GM19023 (cell line): ENCODE data around the gene OR10R2.
"Not testable (repeated sequence)": the region's sequence is repeated elsewhere in the genome, so short reads cannot be mapped to it uniquely, and the experiment has no call there.

Source experiments
- ATAC-seq: cut with Tn5 transposase; IDR thresholded peaks from one replicate; pipeline ENCODE4 v1.9.1; 2021; ENCODE audit warnings: mild to moderate bottlenecking, moderate library complexity; ENCODE audit not compliant: unreplicated experiment

Gene OR10R2

DNA sequence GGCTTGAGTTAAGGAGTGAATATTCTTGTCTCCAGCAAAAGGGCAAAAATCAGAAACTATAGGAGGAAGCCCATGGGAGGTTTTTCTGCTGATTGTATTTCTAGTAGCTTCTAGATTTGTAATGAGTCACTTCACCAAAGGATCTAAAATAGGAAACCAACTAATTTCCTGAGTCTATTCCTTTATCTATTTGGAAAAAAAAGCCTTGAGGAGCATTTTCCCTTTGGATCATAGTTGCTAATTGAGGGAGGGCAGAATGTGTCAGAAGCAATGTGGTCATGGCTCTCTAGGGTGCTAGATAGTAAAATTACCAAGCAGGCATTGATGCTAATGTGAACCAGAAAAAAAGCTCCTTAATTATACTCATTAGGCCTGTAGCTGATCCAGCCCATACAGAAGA, at the start of gene OR10R2:
Gene OR10R2, plus strand, starts transcription at position 301 of the 400 bp plus-strand sequence. CDS start 106 bp downstream, outside the sequence.
- no peak for ATAC-seq

- ATAC-seq, result no peak
These were observed 47.0 kb upstream of the OR10R2 start for GRCh38 chr1:158425027-158425426.

- no peak for ATAC-seq
These were observed 45.9 kb upstream of the OR10R2 start, which contains the start of gene OR10K2 for GRCh38 chr1:158426137-158426536. Gene OR10K2 (minus strand): TSS chr1:158426237. CDS start chr1:158420866, 5,371 bp downstream.

GRCh38 chr1:158430163-158430562, 41.9 kb upstream of the OR10R2 start:
- not testable (repeated sequence) for ATAC-seq

- no peak for ATAC-seq
These were observed 37.3 kb upstream of the OR10R2 start for GRCh38 chr1:158434741-158435140.

GRCh38 chr1:158445376-158445775, 26.6 kb upstream of the OR10R2 start:
- ATAC-seq, result no peak

DNA sequence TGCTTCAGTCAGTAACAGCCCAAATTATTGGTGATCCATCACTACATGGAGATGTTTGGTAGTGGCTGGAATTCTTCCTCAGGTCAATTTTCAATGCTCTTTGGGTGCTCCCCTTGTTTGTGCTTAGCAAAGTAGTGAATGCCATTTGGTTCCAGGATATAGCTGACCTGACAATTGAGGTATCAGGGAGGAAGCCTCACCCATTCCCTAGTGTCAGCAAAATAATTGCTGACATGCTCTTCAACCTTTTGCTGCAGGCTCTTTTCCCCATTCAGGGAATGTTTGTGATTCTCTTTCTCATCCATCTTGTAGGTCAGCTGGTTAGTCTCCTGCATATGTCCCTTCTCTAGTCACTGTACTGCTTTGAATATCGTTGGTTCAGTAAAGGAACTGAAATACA, 17.5 kb upstream of the OR10R2 start:
- no peak for ATAC-seq

DNA sequence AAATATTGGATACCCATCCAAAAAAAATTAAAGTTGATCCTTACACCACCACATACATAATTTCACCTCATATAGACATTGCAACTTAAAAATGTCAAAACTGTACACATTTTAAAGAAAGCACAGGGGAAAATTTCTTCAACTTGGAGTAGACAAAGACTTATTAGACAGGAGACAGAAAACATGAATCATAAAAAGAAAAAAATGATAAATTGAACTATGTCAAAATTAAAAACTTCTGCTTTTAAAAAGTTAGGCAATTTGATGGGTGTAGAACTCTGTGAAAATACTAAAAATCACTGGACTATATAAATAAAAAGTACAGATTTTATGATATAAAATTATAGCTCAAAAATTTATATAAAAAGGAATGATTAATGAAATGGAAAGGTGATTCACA, 14.8 kb upstream of the OR10R2 start:
- ATAC-seq, result no peak

DNA sequence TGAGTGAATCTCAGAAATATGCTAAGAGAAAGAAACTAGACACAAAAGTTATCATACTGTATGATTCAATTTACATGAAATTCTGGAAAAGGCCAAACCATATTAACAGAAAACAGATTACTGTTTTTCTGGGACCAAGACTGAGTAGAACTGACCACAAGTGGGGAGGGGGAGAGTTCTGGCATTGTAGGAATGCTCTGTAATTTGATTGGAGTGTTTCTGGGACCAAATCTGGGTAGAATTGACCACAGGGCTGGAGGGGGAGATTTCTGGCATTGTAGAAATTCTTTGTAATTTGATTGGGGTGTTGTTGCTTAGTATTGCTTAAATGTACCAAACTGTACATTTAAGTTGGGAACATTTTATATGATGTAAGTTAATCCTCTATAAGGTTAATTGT, 13.8 kb upstream of the OR10R2 start:
- ATAC-seq, result no peak

DNA sequence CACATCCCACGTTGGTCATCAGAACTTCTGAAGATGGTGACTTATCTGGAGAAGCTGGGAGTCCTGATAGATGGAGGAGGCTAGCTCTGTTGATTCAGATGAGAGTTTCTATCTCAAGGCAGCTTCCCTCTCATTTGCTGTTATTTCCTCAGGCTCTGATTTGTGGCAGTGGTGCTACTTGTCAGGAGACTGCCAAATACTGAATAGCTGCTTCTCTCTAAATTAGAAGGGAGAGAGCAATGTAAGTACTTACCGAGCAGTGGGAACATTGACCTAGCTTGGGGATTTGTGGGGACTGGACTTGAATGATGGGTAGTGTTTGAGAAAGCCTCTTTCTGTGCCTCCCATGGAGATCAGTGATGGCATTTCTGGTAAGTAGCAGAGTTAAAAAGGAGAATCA, 10.5 kb upstream of the OR10R2 start, which contains the start of gene OR10K1:
Gene OR10K1, plus strand, starts transcription at position 301 of the 400 bp plus-strand sequence. CDS start 3,728 bp downstream, outside the sequence.
- no peak for ATAC-seq

GRCh38 chr1:158485455-158485854, 13.4 kb downstream of the OR10R2 start:
- no peak for ATAC-seq

- no peak for ATAC-seq
These were observed 19.3 kb downstream of the OR10R2 start for GRCh38 chr1:158491316-158491715.

- no peak for ATAC-seq
These were observed 21.0 kb downstream of the OR10R2 start for GRCh38 chr1:158493054-158493453.

DNA sequence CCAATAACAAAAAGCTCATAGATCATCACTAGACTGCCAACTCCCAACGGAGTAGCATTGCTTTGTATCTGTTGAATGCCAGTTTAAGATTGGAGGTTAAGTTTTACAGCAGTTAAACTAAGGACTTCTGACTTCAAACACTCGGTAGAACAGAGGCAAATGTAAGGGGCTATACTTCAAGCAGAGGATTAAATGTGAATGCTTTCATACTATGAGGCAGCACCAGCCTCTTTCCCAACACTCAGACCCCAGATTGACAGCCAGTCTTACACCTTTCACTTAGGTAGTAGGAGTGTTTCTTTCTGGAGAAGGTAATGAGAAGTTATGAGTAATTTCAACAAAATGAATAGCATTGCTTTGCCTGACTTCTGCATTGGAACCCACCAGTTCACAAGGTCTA, 22.8 kb downstream of the OR10R2 start:
- ATAC-seq, result no peak

GRCh38 chr1:158496374-158496773, 24.4 kb downstream of the OR10R2 start:
- no peak for ATAC-seq

- ATAC-seq, result no peak
These were observed 34.5 kb downstream of the OR10R2 start for GRCh38 chr1:158506369-158506987.

GRCh38 chr1:158507511-158507910, 35.5 kb downstream of the OR10R2 start:
- no peak for ATAC-seq

- ATAC-seq, result no peak
These were observed 37.6 kb downstream of the OR10R2 start for GRCh38 chr1:158509471-158510156.

- no peak for ATAC-seq
These were observed 44.9 kb downstream of the OR10R2 start for GRCh38 chr1:158516966-158517365.

GRCh38 chr1:158520021-158520420, 48.0 kb downstream of the OR10R2 start:
- ATAC-seq, result no peak

DNA sequence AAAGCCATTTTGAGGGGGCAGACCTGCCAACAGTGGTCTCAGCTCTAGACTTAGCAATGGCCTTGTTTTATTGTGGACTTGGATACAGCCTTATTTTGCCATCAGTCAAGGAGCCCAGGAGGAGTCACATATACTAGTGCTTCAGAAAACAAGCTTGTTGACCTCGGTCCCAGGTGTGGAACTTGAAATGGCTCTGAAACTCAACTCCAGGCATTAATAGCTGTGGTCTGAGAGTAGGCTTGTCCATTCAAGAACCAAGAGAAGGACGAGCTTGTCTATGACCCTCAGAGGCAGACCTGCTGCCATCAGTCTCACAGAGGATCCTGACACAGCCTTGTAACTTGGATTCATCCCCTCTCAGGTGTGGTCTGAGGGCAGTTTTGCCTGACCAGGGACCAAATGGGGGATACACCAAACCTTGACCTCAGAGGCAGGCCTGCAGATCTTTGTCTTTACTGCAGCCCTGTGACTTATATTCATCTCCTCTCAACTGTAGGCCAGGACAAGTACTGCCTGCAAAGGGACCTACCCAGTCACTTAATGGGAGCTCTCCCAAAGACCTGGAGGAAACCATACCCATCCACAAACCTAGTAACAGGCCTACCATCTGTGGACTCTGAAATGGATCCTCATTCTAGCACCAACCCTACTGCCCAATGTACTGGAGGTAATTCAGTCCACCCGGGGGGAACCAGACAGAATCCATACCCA, 49.1 kb downstream of the OR10R2 start:
- ATAC-seq, result no peak

- no peak for ATAC-seq
These were observed 49.6 kb downstream of the OR10R2 start for GRCh38 chr1:158521666-158522058.
